HCT116 (cell line): Measurements from ENCODE around the gene TRPT1.

Experiments
- EZH2 ChIP-seq: fragments of 200-600 bp; sonication (generic); IDR thresholded peaks from 2 replicates; pipeline ENCODE4 v1.6.1; 2017; ENCODE audit warnings: antibody characterized with exemption, mixed run types
- POLR2A ChIP-seq: IDR thresholded peaks from 2 replicates; pipeline ENCODE4 v1.7.0; 2011; ENCODE audit warnings: borderline replicate concordance; ENCODE audit not compliant: insufficient read depth, insufficient read length; ENCODE audit errors: extremely low read depth
- POLR2AphosphoS5 ChIP-seq: IDR thresholded peaks from 2 replicates; pipeline ENCODE4 v1.6.1; 2011; ENCODE audit warnings: mild to moderate bottlenecking, low read depth, low read length, moderate library complexity
- YY1 ChIP-seq: IDR thresholded peaks from 2 replicates; pipeline ENCODE4 v1.6.1; 2011; ENCODE audit warnings: low read length, low read depth, moderate library complexity, mild to moderate bottlenecking; ENCODE audit not compliant: insufficient replicate concordance; ENCODE audit errors: extremely low read depth

DNA sequence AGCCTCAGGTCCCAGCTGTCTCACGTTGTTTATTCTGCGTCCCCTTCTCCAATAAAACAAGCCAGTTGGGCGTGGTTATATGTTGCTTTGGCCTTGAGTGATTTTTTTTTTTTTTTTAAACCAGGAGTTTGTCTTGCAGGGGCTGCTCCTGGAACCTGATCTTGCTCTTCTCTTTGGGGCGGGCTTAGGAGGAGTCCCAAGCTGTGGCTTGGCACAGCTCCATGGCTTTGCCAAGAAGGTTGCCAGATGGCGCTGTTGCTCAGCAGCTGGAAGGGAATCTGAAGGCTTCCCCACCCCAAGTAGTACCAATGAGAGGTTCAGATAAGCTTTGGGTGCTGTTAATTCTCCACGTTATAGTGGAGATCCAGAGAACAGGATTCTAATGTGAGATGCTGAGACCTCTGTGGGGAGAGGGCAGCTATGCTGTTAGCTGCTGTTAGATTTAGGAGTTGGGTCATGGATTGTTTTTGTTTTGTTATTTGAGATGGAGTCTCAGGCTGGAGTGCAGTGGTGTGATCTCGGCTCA, 21.5 kb downstream of the TRPT1 start:
- TF ChIP-seq EZH2 (no peak), POLR2A (no peak), YY1 (no peak), POLR2AphosphoS5 (peak; percentile 54)
